ENCODE results near the gene SMYD3. TPM values are rescaled to one million over a fixed set of nuclear protein-coding genes. Genes with fewer than 3 reads are reported as not detected.

SMYD3 gene
- total and polyA plus RNA-seq, 10 of the 15 experiments (the other 5 are each of a cell fraction or from before 2014, with no cell fraction given), result 18.3 to 54.0 (median 24.8) TPM

GRCh38 chr1:246515390-246516005 lies 8.4 kb upstream of the SMYD3 start:
- POLR2A ChIA-PET, result no interaction called here
- H3K9me3 ChIP-seq (replicated peaks; ENCODE audit: control insufficient read depth, insufficient read depth, low read length), result peaks cover 20% of the 10 kb centered on the region; the same call in 2 of the 3 replicates
- H2AFZ ChIP-seq (ENCODE audit: control insufficient read depth, low read depth, low read length), result no peak overlapping the region
- no peaks in the 10 kb centered on the region for H3K79me2 ChIP-seq (ENCODE audit: control insufficient read depth, insufficient read depth, low read length)
- H3K27me3 ChIP-seq (replicated peaks in 1 of 2; ENCODE audit: control insufficient read depth in 2 of 2, insufficient read depth in 2 of 2, low read length in 1 of 2), result no peaks in the 10 kb centered on the region
- RAD21 ChIA-PET (ENCODE audit: unreplicated experiment), result no interaction called here
- no peaks in the 10 kb centered on the region for H3K36me3 ChIP-seq (ENCODE audit: control insufficient read depth in 2 of 2, insufficient read depth in 2 of 2, low read length in 1 of 2)
- no peak overlapping the region for H3K9ac ChIP-seq (ENCODE audit: control insufficient read depth, insufficient read depth, low read length)
- H3K4me2 ChIP-seq (ENCODE audit: control insufficient read depth, insufficient read depth), result no peak overlapping the region
- CTCF ChIA-PET, result interaction anchor here (0.6 kb wide), 1 partner anchor 30 kb away, joined by 3 read pairs; no protein-coding TSS in a partner anchor
- no peak for DNase-seq (ENCODE audit: low read depth, low spot score)
- no peaks in the 10 kb centered on the region for H4K20me1 ChIP-seq (ENCODE audit: control insufficient read depth, insufficient read depth)
- no peak for ATAC-seq
- in situ Hi-C loops (cut with MboI), result no loop called here
- SMC1A ChIA-PET (ENCODE audit: uncharacterized antibody, unreplicated experiment), result interaction anchor here (1.3 kb wide), 1 partner anchor 10 kb away, joined by 3 read pairs; no protein-coding TSS in a partner anchor
- no peak overlapping the region for H3K27ac ChIP-seq (ENCODE audit: control insufficient read depth, insufficient read depth)
- 33% methylated on average over 3 of the region's 3 CpGs for WGBS (ENCODE audit: insufficient coverage, insufficient replicate concordance, low lambda C conversion rate, missing lambda C conversion rate)
- no peak for FAIRE-seq
- intact Hi-C loops (cut with micrococcal nuclease; ENCODE audit: unreplicated experiment), result no loop called here
- H3K4me3 ChIP-seq, result no peak overlapping the region
- no peaks in the 10 kb centered on the region for H3K4me1 ChIP-seq (ENCODE audit: control insufficient read depth, insufficient read depth, low read length)
- BruUV-seq (replicated peaks), result no TSS peak
- peak; percentile 95 for TF ChIP-seq KLF5 (IDR thresholded peaks at IDR 0.05; ENCODE audit: partially characterized antibody)
- no peak for TF ChIP-seq CEBPZ (IDR thresholded peaks at IDR 0.05; ENCODE audit: low read depth, low read length)
- TF ChIP-seq POU2F2 (IDR thresholded peaks at IDR 0.05; ENCODE audit: borderline replicate concordance, low read depth, low read length), result no peak
- TF ChIP-seq USF1 (IDR thresholded peaks at IDR 0.05; ENCODE audit: borderline replicate concordance, extremely low read length, insufficient read depth, low read depth, low read length), result no peak
- TF ChIP-seq SKIL (IDR thresholded peaks at IDR 0.05; ENCODE audit: low read depth, poor library complexity, severe bottlenecking), result peak; percentile 62
- TF ChIP-seq SP1 (IDR thresholded peaks at IDR 0.05; ENCODE audit: low read depth, low read length), result no peak
- TF ChIP-seq ZNF217 (IDR thresholded peaks at IDR 0.05), result no peak
- TF ChIP-seq TARDBP (IDR thresholded peaks at IDR 0.05; ENCODE audit: borderline replicate concordance), result no peak
- no peak for TF ChIP-seq NFIC (IDR thresholded peaks at IDR 0.05; ENCODE audit: low read depth, low read length)
- no peak for TF ChIP-seq STAT3 (IDR thresholded peaks at IDR 0.05; ENCODE audit: low read depth, low read length)
- TF ChIP-seq ZBTB4 (CRISPR knock-in tag; IDR thresholded peaks at IDR 0.05), result no peak
- TF ChIP-seq RELB (IDR thresholded peaks at IDR 0.05; ENCODE audit: low read depth), result peak; percentile 67; the same call in 1 of the 2 replicates
